ENCODE results near the gene TMEM164.

- TF ChIP-seq, protein P1, sequence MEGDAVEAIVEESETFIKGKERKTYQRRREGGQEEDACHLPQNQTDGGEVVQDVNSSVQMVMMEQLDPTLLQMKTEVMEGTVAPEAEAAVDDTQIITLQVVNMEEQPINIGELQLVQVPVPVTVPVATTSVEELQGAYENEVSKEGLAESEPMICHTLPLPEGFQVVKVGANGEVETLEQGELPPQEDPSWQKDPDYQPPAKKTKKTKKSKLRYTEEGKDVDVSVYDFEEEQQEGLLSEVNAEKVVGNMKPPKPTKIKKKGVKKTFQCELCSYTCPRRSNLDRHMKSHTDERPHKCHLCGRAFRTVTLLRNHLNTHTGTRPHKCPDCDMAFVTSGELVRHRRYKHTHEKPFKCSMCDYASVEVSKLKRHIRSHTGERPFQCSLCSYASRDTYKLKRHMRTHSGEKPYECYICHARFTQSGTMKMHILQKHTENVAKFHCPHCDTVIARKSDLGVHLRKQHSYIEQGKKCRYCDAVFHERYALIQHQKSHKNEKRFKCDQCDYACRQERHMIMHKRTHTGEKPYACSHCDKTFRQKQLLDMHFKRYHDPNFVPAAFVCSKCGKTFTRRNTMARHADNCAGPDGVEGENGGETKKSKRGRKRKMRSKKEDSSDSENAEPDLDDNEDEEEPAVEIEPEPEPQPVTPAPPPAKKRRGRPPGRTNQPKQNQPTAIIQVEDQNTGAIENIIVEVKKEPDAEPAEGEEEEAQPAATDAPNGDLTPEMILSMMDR (IDR thresholded peaks at IDR 0.05): no peak
- TF ChIP-seq POLR2AphosphoS5 (IDR thresholded peaks at IDR 0.05) (no peak), EP300 (IDR thresholded peaks at IDR 0.05) (no peak)
These were observed 105.5 kb downstream of the TMEM164 start for GRCh38 chrX:110108381-110108821.
